ENCODE data around the gene STAB1.

STAB1 gene

DNA sequence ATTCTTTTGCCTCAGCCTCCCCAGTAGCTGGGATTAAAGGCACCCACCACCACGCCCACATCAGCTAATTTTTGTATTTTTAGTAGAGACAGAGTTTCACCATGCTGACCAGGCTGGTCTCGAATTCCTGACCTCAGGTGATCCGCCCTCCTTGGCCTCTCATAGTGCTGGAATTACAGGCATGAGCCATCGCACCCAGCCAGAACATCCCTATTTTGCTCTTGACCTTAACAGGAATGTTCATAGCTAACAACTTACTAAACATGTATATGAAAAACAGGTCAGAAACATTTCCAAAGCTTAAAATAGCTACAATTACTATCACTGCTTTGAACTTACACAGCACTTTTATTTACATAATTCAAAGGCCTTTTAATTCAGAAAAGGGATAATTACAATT is 74.9 kb downstream of the STAB1 start:
- no peak for DNase-seq (ENCODE audit: low read depth in 2 of 2)

DNA sequence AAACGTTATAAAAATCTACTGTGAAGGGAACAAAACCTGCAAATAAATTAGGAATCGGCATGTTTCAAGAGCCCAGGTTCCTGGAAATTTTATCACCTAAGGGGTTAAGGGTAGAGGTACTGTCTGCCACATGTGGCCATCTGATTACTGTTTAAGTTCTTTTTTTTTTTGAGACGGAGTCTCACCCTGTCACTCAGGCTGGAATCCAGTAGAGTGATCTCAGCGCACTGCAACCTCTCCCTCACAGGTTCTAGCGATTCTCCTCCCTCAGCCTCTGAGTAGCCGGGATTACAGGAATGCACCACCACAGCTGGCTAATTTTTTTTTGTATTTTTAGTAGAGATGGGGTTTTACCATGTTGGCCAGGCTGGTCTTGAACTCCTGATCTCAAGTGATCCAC is 77.1 kb downstream of the STAB1 start:
- no peak for DNase-seq (ENCODE audit: low read depth in 2 of 2)
